Activated CD4-positive, alpha-beta T cell treated with anti-CD3 and anti-CD28 coated beads, Interleukin-2, amount 10 ng/mL, durations not matched to agents 24 days and 14 days (primary cell): ENCODE results near the gene NEUROD1. TPM values are rescaled to one million over a fixed set of nuclear protein-coding genes. Genes with fewer than 3 reads are reported as not detected.

Experiments
- DNase-seq: peaks from one replicate; pipeline ENCODE4 v3.0.0; 2022
- H3K27ac Mint-ChIP-seq: one replicate; pipeline ENCODE4 v1.8.0; 2022; ENCODE audit warnings: mild to moderate bottlenecking, mixed read lengths
- H3K27me3 Mint-ChIP-seq: one replicate; pipeline ENCODE4 v1.8.0; 2022; ENCODE audit warnings: mixed read lengths
- H3K36me3 Mint-ChIP-seq: one replicate; pipeline ENCODE4 v1.8.0; 2022; ENCODE audit warnings: low read depth, mild to moderate bottlenecking, mixed read lengths
- H3K4me1 Mint-ChIP-seq: one replicate; pipeline ENCODE4 v1.8.0; 2021; ENCODE audit warnings: mixed read lengths
- H3K4me3 Mint-ChIP-seq: one replicate; pipeline ENCODE4 v1.8.0; 2022; ENCODE audit warnings: mild to moderate bottlenecking, moderate library complexity, mixed read lengths
- H3K9me3 Mint-ChIP-seq: one replicate; pipeline ENCODE4 v1.8.0; 2021; ENCODE audit warnings: mixed read lengths
- intact Hi-C: fragments of 100-400 bp; cut with micrococcal nuclease; formaldehyde crosslinking; loops from one replicate; pipeline ENCODE4 v1.15.1; 2023
- total RNA-seq: library from RNA; stranded (reverse); gene quantifications from 2 replicates; pipeline ENCODE4 v1.2.3, GENCODE V29; 2022

The NEUROD1 gene
- total RNA-seq, 1 donor from 2014 or later = not detected

DNA sequence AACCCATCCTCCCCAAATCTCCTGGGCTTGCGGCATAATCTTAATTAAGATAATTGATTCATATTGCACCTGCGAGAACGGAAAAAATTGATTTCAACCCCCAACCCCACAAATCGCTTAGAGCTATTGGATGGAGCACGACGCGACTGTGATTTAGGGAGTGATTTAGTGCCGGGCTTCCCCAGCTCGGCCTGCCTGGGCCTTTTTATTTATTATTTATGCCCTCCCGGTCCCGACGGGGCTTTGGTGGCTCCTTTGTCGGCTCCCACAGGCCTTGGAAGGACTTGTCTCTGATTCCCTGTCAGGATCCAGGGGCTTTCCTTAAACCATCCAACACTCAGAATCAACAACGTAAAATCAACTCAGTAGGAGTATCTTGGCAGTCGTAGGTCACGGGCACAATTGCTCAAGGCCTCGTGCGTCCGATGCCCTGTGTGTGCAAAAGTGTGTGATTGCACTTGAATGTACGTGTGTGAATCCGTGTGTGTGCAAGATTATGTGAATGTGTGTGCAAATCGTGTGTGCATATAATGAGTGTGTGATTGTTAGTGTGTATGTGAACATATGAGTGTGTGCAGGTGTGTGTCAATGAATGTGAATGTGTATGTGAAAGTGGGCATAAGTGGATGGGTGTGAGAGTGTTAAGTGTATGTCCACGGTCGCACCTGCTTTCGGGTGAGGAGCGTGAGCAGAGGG lies 4.3 kb upstream of the NEUROD1 start:
- Mint-ChIP-seq H3K27ac (no peak overlapping the region), H3K4me3 (no peak overlapping the region), H3K4me1 (peaks cover 31% of the 10 kb centered on the region), H3K27me3 (peaks cover 81% of the 10 kb centered on the region), H3K9me3 (peaks cover 17% of the 10 kb centered on the region), H3K36me3 (peaks cover 8% of the 10 kb centered on the region)
- intact Hi-C loops = no loop called here
- DNase-seq = no peak

GRCh38 chr2:181683518-181684453 lies 3.5 kb upstream of the NEUROD1 start:
- Mint-ChIP-seq H3K36me3 (peaks cover 9% of the 10 kb centered on the region), H3K9me3 (peaks cover 25% of the 10 kb centered on the region), H3K4me1 (peaks cover 32% of the 10 kb centered on the region), H3K27ac (peak overlapping the region; percentile 64), H3K4me3 (peak overlapping the region; percentile 46), H3K27me3 (peaks cover 84% of the 10 kb centered on the region)
- intact Hi-C loops = no loop called here
- DNase-seq = peak; percentile 60

- H3K27ac Mint-ChIP-seq = peak overlapping the region; percentile 64
- H3K27me3 Mint-ChIP-seq = peaks cover 90% of the 10 kb centered on the region
- peaks cover 33% of the 10 kb centered on the region for H3K9me3 Mint-ChIP-seq
- peaks cover 37% of the 10 kb centered on the region for H3K4me1 Mint-ChIP-seq
- H3K4me3 Mint-ChIP-seq = peak overlapping the region; percentile 46
- DNase-seq = no peak
- intact Hi-C loops = no loop called here
- H3K36me3 Mint-ChIP-seq = peaks cover 13% of the 10 kb centered on the region
These were observed 2.6 kb upstream of the NEUROD1 start for GRCh38 chr2:181682795-181683517.

DNA sequence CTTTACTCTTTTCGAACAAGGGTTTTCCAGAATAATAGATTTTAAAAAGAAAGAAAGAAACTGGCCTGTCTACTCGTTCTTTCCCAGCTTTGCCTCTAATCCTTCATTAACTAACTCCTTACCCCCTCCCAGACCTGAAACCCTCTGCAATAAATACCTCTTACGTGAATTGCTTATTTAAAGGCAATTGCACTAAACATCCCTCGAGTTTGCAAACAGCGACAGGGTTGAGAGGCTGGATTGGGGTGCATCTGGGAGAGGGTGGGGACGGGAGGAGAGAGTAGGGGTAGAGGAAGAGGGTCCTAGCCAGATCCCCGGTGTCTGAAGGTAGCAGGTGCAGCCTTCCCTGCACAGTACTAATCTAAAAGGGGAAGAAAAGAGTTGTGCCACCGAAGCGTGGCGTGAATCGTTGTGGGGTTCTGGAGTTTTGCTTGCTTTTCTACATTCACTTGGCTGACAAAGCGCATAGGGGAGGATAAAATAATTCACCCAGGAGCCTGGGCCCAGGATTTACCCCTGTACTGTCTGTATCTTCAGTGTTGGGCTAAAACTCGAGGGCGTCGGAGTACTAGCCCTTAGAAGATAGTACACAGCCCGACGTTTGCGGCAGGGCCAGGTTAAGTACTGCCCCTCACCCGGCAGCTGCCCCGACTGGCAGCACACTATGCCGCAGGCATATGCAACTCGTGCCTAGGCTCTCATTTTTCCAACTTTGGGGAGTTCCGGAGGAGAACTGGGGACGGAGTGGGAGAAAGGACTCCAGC lies 1.9 kb upstream of the NEUROD1 start:
- Mint-ChIP-seq H3K27me3 (peaks cover 87% of the 10 kb centered on the region), H3K9me3 (peaks cover 37% of the 10 kb centered on the region), H3K4me1 (peaks cover 40% of the 10 kb centered on the region), H3K27ac (no peak overlapping the region), H3K4me3 (peak overlapping the region; percentile 8), H3K36me3 (peaks cover 14% of the 10 kb centered on the region)
- DNase-seq = no peak
- intact Hi-C loops = no loop called here

DNA sequence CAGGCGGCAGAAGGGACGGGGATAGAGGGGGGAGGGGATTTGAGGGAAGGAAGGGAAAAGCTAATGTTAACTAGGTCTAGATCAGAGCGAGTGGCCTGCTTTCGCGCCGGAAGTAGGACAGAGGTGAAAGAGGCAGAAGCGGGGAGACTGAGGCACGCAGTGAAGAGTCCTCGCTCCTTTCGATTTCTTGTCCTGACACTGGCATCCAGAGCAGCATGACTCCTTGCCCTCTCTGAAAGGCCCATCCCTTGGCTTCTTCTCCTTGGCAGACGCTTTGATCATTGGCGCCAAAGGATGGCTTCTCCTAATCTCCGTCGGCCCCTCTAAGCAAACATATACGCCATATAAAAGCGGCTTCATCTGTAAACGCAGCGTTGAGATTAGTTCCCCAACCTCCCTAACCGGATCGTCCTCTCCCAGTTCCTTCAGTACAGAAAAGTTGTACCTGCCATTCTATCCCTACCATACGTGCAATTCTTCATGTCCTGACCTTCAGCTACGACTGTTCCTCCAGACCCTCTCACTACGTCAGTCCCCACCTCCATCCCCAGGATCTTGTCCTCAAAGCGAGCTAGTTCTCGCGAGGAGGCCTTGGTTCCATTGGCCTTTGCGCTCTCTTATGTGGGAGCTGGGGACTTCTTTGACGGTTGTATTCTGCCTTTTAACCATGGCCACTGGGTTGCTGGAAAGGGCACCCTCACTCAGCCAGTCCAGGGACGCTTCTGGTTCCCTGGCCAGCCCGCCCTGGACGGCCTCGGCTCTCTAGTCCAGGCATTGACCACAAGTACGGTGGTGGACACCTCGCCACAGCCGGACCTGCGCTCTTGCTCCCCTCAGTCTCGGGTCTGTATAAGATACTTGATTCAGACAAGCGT lies 857 bp upstream of the NEUROD1 start:
- Mint-ChIP-seq H3K4me1 (peaks cover 40% of the 10 kb centered on the region), H3K27ac (peak overlapping the region; percentile 79)

DNA sequence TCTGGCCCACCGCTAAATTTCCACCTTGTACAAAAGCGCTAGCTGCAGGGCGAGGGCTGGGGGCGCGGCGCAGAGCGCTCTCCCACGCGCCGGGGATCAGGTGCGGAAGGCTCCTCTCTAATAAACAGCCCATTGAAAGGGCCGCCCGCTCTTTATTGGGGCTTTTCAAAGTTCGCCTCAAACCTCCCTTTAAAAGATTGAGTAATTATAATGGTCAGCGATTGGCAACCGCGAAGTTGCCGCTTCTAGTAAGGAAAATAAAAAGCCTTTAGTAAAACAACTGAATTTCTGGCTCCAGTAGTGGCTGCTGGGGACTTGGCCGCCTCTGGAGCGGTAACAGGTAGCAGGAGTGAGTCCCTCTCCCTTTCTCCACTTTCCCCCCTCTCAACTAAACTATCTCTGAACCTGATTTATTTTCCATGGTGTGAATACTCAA lies 755 bp downstream of the NEUROD1 start:
- DNase-seq = no peak
- Mint-ChIP-seq H3K36me3 (peaks cover 12% of the 10 kb centered on the region), H3K27me3 (peaks cover 79% of the 10 kb centered on the region), H3K27ac (peak overlapping the region; percentile 40), H3K4me1 (peaks cover 35% of the 10 kb centered on the region), H3K9me3 (peaks cover 32% of the 10 kb centered on the region), H3K4me3 (no peak overlapping the region)
- intact Hi-C loops = loop anchor here (2.0 to 5.0 kb wide), 2 partner anchors 23 to 577 kb away; partner anchors contain the start of gene CERKL

More for the DNA sequence above, 857 bp upstream of the NEUROD1 start:
- no peak for DNase-seq
- Mint-ChIP-seq H3K27me3 (peaks cover 84% of the 10 kb centered on the region), H3K9me3 (peaks cover 37% of the 10 kb centered on the region), H3K4me3 (peak overlapping the region; percentile 66), H3K36me3 (peaks cover 14% of the 10 kb centered on the region)
- intact Hi-C loops = no loop called here

DNA sequence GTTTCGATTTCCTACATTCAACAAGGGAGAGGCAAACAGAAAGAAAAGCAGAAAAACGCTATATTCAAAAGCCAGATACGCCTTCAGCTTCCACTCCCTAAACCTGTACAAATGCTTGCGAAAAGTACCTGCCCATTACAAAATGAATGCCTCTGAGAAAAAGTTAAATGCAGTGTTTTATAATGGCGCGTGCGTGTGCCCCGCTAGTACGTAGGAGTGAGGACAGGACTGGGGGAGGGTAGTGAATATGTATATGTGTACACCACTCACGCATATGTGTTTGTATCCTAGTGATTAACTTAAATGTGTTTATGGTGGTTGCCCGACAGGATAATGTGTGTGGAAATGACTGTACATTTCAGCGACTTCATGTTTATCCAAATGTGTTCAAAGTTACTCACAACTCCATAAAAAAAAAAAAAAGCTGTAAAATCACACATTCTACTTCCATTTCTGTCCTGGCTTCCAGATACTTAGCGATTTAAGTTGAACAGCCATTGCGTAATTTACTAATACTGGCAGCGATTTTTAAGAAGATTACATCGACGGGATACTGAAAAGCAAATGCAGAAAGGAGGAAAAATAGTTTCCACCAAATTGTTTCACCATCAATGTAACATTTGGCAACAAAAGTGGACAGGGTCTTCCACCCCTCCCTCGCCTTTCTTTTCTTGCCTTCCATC lies 1.3 kb downstream of the NEUROD1 start:
- peaks cover 32% of the 10 kb centered on the region for H3K9me3 Mint-ChIP-seq
- peaks cover 12% of the 10 kb centered on the region for H3K36me3 Mint-ChIP-seq
- H3K4me3 Mint-ChIP-seq = no peak overlapping the region
- H3K27me3 Mint-ChIP-seq = peaks cover 79% of the 10 kb centered on the region
- DNase-seq = no peak
- H3K4me1 Mint-ChIP-seq = peaks cover 33% of the 10 kb centered on the region
- intact Hi-C loops = loop anchor here (2.0 to 5.0 kb wide), 2 partner anchors 22 to 577 kb away; partner anchors contain the start of gene CERKL
- H3K27ac Mint-ChIP-seq = peak overlapping the region; percentile 84

GRCh38 chr2:181677912-181678586 lies 2.3 kb downstream of the NEUROD1 start:
- Mint-ChIP-seq H3K4me3 (no peak overlapping the region), H3K9me3 (peaks cover 32% of the 10 kb centered on the region), H3K27ac (peak overlapping the region; percentile 82), H3K36me3 (peaks cover 10% of the 10 kb centered on the region), H3K27me3 (peaks cover 75% of the 10 kb centered on the region), H3K4me1 (peaks cover 30% of the 10 kb centered on the region)
- intact Hi-C loops = loop anchor here (2.0 to 5.0 kb wide), 2 partner anchors 21 to 576 kb away; partner anchors contain the start of gene CERKL
- peak; percentile 92 for DNase-seq

DNA sequence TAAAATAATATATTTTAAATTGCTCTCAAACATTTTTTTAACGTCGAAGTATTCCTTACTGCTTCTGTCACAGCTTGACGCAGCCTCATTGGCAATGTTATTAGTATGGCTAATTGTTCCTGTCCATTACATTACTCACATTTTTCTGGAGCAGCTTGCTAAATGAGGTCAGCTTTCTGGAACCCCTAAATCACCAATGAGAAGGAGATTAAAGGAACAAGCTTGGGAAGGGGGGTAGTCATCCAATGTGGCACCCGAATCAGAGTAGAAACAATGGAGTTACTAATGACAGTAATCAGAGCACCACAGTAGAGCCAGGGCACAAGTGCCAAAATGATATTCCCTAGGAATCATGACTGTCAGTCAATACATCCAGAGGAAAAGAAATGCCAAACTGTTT lies 5.1 kb downstream of the NEUROD1 start:
- H3K4me1 Mint-ChIP-seq = peaks cover 13% of the 10 kb centered on the region
- intact Hi-C loops = loop anchor here (5.0 kb wide), 1 partner anchor 573 kb away; no protein-coding TSS in a partner anchor
- no peak overlapping the region for H3K27ac Mint-ChIP-seq
- H3K36me3 Mint-ChIP-seq = peaks cover 6% of the 10 kb centered on the region
- no peak overlapping the region for H3K4me3 Mint-ChIP-seq
- DNase-seq = no peak
- peaks cover 56% of the 10 kb centered on the region for H3K27me3 Mint-ChIP-seq
- peaks cover 19% of the 10 kb centered on the region for H3K9me3 Mint-ChIP-seq

DNA sequence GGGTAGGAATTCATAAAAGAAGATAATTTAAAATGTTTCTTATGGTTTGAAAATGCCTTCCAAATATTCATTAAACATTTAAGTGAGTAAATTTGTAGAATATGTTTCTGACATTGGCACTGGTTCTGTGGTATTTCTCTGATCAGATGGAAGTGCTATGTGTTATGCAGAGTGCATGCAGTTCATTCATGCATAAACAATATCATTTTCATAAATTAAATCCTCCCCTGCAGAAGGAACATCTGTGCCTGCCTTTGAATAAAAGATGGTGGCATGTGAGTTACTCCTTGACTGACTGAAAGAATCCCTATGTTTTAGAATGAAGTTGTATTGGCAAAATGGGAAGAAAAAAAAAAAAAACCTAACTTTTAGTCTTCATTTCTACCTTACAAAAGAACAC lies 5.9 kb downstream of the NEUROD1 start:
- H3K27me3 Mint-ChIP-seq = peaks cover 52% of the 10 kb centered on the region
- peaks cover 18% of the 10 kb centered on the region for H3K9me3 Mint-ChIP-seq
- no peak overlapping the region for H3K4me3 Mint-ChIP-seq
- DNase-seq = no peak
- H3K36me3 Mint-ChIP-seq = peaks cover 6% of the 10 kb centered on the region
- peaks cover 13% of the 10 kb centered on the region for H3K4me1 Mint-ChIP-seq
- intact Hi-C loops = no loop called here
- no peak overlapping the region for H3K27ac Mint-ChIP-seq

GRCh38 chr2:181673173-181673572 lies 7.1 kb downstream of the NEUROD1 start:
- intact Hi-C loops = no loop called here
- Mint-ChIP-seq H3K4me1 (peaks cover 9% of the 10 kb centered on the region), H3K36me3 (peaks cover 2% of the 10 kb centered on the region), H3K9me3 (peaks cover 6% of the 10 kb centered on the region), H3K27me3 (peaks cover 49% of the 10 kb centered on the region), H3K4me3 (no peak overlapping the region), H3K27ac (no peak overlapping the region)
- no peak for DNase-seq
